AG08396 (cell line): ENCODE measurements around the gene MAPKAPK5.
"Not testable (repeated sequence)": the region's sequence is repeated elsewhere in the genome, so short reads cannot be mapped to it uniquely, and the experiment has no call there.

ENCODE experiments used
- DNase-seq: peaks from one replicate; pipeline ENCODE4 v3.0.0; 2012; ENCODE audit warnings: low spot score, mixed read lengths

MAPKAPK5 gene

GRCh38 chr12:111828338-111828979, 13.6 kb upstream of the MAPKAPK5 start:
- no peak for DNase-seq

DNA sequence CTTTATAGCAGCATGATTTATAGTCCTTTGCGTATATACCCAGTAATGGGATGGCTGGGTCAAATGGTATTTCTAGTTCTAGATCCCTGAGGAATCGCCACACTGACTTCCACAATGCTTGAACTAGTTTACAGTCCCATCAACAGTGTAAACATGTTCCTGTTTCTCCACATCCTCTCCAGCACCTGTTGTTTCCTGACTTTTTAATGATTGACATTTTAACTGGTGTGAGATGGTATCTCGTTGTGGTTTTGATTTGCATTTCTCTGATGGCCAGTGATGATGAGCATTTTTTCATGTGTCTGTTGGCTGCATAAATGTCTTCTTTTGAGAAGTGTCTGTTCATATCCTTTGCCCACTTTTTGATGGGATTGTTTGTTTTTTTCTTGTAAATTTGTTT, 12.4 kb upstream of the MAPKAPK5 start:
- DNase-seq = not testable (repeated sequence)

- not testable (repeated sequence) for DNase-seq
Observed at GRCh38 chr12:111834740-111835386, 7.2 kb upstream of the MAPKAPK5 start.

- DNase-seq = not testable (repeated sequence)
Observed at GRCh38 chr12:111835531-111836181, 6.4 kb upstream of the MAPKAPK5 start.

GRCh38 chr12:111838353-111838752, 3.7 kb upstream of the MAPKAPK5 start:
- DNase-seq = no peak

DNA sequence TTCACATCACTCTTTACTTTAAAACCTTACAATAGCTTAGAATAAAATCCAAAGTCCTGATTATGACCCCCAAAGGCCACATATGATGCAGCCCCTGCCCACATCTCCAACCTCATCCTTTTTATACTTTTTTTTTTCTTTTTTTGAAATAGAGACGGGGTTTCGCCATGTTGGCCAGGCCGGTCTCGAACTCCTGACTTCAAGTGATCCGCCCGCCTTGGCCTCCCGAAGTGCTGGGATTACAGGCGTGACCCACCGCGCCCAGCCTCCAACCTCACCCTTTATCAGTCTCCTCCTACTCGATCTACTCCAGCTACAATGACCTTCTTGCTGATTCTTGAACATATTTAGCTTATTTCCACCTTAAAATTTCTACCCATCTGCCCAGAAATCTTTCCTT, 1.2 kb upstream of the MAPKAPK5 start:
- DNase-seq = no peak

DNA sequence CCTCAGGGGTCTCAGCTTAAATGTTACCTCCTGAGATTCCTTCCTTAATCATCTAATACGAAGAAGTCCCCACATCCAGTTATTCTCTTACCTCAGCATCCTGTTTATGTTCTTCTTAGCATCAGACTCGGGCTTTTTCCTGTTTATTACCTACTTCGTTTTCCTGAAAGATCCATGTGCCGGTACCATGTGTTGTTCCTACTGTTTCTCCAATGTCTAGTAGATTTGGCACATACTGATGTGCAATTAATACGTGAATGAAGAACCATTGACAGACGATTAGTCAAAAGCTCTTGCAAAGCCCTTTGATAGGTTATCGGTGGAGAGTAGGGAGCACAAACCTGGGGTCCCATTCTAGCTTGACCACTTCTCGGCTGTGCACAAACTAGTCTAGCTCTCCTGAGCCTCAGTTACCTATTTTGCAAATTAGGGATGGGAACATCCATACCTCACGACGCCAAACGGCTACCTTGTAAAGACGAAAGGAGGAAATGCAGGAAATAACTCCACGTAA, 735 bp upstream of the MAPKAPK5 start:
- DNase-seq = no peak

- peak; percentile 28 for DNase-seq
Observed at GRCh38 chr12:111842556-111843396, 748 bp downstream of the MAPKAPK5 start.

GRCh38 chr12:111846016-111846415, 4.0 kb downstream of the MAPKAPK5 start:
- no peak for DNase-seq

- no peak for DNase-seq
Observed at GRCh38 chr12:111850526-111850925, 8.5 kb downstream of the MAPKAPK5 start.

- DNase-seq = no peak
Observed at GRCh38 chr12:111858186-111858585, 16.2 kb downstream of the MAPKAPK5 start.

- DNase-seq = no peak
Observed at GRCh38 chr12:111858778-111859177, 16.8 kb downstream of the MAPKAPK5 start.

DNA sequence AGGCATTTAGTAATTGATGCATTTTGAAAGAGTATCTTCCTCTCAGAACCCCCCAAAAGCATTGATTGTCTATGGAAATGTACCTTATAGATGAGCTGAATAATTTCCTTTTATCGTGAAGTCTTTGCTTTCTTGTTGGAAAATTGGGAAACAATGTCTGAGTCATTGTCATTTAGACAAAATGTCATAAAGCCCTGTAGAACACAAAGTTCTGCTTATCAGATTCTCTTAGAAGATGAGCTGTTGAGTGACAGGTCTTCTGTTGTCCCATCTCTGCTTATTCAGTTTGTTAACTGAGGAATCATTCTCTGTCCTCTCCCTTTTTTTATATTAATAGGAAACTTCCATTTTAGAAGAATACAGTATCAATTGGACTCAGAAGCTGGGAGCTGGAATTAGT, 22.9 kb downstream of the MAPKAPK5 start:
- DNase-seq = no peak

GRCh38 chr12:111867531-111867930, 25.5 kb downstream of the MAPKAPK5 start:
- DNase-seq = no peak

- no peak for DNase-seq
Observed at GRCh38 chr12:111868676-111869588, 26.9 kb downstream of the MAPKAPK5 start.

- DNase-seq = no peak
Observed at GRCh38 chr12:111869671-111870070, 27.6 kb downstream of the MAPKAPK5 start.

GRCh38 chr12:111870216-111870615, 28.2 kb downstream of the MAPKAPK5 start:
- no peak for DNase-seq

DNA sequence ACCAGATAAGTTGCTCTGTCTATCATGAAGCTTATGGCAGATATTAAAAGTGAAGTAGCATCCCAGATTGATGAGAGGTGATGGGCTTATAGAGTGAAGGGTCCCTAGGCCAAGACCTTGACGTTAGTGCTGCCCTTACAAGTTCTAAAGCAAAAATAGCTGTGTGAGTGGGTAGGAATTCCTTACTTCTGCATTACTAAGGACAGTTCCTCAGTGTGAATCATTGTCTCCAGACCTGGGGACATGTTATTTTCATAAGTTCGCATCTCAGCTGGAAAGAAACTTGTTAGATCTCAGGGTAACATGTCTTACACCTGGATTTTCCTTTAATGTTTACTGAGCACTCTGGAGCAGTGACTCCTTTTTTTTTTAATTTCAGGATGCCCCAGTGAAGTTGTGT, 28.7 kb downstream of the MAPKAPK5 start:
- DNase-seq = no peak

DNA sequence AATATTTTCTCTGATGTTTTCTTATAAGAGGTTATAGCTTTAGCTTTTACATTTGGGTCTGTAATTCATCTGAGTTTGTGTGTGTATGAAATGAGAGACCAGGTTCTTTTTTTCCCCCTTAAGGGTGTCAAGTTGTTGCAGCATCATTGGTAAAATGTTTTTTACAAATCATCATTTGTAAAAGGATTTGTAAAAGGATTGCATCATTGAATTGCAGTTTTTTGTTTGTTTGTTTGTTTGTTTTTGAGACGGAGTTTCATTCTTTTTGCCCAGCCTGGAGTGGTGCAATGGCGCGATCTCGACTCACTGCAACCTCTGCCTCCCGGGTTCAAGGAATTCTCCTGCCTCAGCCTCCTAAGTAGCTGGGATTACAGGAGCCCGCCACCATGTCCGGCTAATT, 31.1 kb downstream of the MAPKAPK5 start:
- DNase-seq = no peak

- DNase-seq = no peak
Observed at GRCh38 chr12:111881716-111882115, 39.7 kb downstream of the MAPKAPK5 start.
